HAP-1 (cell line): ENCODE results near the gene NPTN.

Experiments used
- DNase-seq, 2 experiments: peaks; one replicate each; pipeline ENCODE4 v3.0.0-alpha.2; 2016 to 2020; ENCODE audit warnings: low spot score in 2 of 2
- H3K27me3 ChIP-seq: fragments of 250-450 bp; sonication (Bioruptor Pico); 2 replicates; pipeline ENCODE4 v1.5.1; 2020; ENCODE audit warnings: low read depth, mild to moderate bottlenecking, moderate library complexity
- H3K36me3 ChIP-seq: fragments of 250-450 bp; sonication (Bioruptor Pico); replicated peaks from 2 replicates; pipeline ENCODE4 v1.5.1; 2020; ENCODE audit warnings: mild to moderate bottlenecking
- H3K4me1 ChIP-seq: fragments of 250-450 bp; sonication (Bioruptor Pico); 2 replicates; pipeline ENCODE4 v1.5.1; 2020; ENCODE audit warnings: mild to moderate bottlenecking
- H3K4me3 ChIP-seq: fragments of 250-450 bp; sonication (Bioruptor Pico); 2 replicates; pipeline ENCODE4 v1.5.1; 2020; ENCODE audit warnings: mild to moderate bottlenecking, moderate library complexity
- H3K9me3 ChIP-seq: fragments of 250-450 bp; sonication (Bioruptor Pico); 2 replicates; pipeline ENCODE4 v1.5.1; 2020; ENCODE audit warnings: mild to moderate bottlenecking, moderate library complexity
- in situ Hi-C: fragments of 300-500 bp; cut with MboI; formaldehyde crosslinking; loops from 3 replicates; pipeline ENCODE4 v1.14.3; 2020; ENCODE audit warnings: low sequenced_read_pairs, inconsistent platforms, mixed read lengths

The NPTN gene

DNA sequence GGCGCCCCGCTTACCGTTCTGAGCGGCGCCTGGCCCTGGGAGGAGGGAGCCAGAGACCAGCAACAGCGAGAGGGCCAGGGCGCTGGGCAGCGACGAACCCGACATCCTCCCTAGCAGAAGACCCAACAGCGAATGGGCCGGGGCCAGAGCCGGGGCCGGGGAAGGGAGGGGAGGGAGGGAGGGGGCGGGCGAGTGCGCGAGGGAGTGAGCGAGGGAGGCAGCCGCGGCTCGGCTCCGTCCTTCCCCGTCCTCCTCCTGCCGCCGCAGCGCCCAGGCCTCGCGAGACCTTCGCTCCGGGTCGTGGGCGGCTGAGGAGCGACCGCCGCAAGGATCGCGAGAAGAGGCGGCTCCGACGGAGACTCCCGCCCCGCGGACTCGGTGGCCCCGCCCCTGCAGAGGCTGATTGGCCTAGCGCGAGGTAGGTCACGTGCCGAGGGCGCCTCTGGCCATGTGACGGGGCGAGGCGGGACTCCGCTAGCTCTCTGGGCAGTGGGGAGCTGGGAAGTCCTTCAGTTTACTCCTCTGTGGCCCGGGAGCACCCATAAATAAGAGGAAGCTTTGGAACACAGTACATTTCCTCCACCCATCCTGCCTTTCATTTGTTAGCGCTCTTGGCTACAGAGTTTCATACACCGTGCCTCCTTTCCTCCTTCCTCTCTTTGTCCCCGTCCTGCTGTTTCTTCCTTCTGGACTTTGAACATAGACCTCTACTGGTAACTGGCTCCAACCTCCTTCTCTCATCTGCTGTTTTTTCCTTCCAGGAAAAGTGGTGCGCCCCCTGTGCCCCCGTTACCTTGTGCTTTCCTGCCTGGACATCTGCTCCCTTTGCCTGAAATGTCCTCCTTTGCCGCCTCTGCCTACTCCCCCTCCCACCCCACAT lies at the start of gene NPTN:
NPTN (minus strand) TSS at position 279 of the 880 bp plus-strand sequence; CDS start at position 105, 174 bp downstream.
- Histone ChIP-seq H3K4me1 (peaks cover 44% of the 10 kb centered on the region), H3K36me3 (no peaks in the 10 kb centered on the region), H3K9me3 (no peaks in the 10 kb centered on the region), H3K27me3 (peaks cover 8% of the 10 kb centered on the region), H3K4me3 (peak within 1 kb of the TSS; percentile 71)
- DNase-seq, result peak; percentile 100
- in situ Hi-C loops, result no loop called here

DNA sequence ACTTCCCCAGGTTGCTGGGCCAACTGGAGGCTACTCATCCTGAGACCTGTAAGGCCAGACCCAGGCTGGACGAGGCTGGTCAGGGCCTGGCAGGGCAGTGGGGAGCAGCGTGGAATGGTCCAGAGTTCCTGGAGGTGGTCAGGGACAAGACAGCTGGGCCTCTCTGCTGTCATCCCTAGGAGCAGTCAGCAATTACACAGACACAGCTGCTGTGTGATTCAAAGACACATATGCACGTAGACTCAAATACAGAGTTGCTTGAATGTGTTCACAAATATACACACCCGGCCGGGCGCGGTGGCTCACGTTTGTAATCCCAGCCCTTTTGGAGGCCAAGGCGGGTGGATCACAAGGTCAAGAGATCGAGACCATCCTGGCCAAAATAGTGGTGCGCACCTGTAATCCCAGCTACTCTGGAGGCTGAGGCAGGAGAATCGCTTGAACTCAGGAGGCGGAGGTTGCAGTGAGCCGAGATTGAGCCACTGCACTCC lies 49.5 kb upstream of the NPTN start:
- in situ Hi-C loops, result loop anchor here (25.0 kb wide), 1 partner anchor 120 kb away; no protein-coding TSS in a partner anchor
- peaks cover 20% of the 10 kb centered on the region for H3K4me1 ChIP-seq
- DNase-seq, result no peak
- peaks cover 4% of the 10 kb centered on the region; the same call in 1 of the 2 replicates for H3K36me3 ChIP-seq
- H3K4me3 ChIP-seq, result no peak overlapping the region
- H3K9me3 ChIP-seq, result no peaks in the 10 kb centered on the region
- H3K27me3 ChIP-seq, result no peaks in the 10 kb centered on the region

DNA sequence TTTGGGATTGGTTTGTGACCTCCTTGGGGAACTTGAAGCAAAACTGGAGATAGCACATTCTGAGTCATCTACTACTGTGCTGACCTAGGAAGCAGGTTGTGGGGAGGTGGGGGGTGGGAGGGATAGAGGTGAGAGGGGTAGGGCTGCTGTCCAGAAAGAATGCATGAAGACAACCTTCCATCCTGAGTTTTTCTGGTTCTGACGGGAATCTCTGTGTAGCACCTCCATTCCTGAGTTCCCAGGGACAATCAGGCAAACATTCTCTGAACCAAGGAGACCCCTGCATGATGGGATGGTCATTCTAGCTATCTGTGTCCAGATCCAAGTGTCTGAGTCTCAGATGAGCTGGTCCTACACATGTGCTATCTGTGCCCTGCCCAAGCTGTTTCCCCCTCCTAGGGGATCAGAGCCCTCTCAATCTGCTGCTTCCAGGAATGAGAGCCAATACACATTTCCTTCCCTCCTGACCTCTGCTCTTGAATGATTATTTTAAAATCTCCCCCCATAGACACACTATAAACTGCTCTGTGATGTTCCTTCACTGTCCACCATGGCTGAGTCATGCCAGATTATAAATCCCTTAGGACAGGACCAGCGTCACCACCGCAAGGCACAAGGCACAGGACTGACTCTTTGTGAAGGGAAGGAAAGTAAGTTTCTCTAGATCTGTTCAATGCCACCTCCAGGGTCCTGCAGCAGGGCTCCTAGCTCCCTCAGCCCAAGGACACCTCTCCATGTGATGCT lies 48.8 kb upstream of the NPTN start:
- H3K4me1 ChIP-seq, result peaks cover 20% of the 10 kb centered on the region
- no peak overlapping the region for H3K4me3 ChIP-seq
- peak in 1 of 2 experiments; percentile 41 for DNase-seq
- peaks cover 4% of the 10 kb centered on the region; the same call in 1 of the 2 replicates for H3K36me3 ChIP-seq
- in situ Hi-C loops, result loop anchor here (25.0 kb wide), 1 partner anchor 120 kb away; no protein-coding TSS in a partner anchor
- H3K27me3 ChIP-seq, result no peaks in the 10 kb centered on the region
- H3K9me3 ChIP-seq, result no peaks in the 10 kb centered on the region

DNA sequence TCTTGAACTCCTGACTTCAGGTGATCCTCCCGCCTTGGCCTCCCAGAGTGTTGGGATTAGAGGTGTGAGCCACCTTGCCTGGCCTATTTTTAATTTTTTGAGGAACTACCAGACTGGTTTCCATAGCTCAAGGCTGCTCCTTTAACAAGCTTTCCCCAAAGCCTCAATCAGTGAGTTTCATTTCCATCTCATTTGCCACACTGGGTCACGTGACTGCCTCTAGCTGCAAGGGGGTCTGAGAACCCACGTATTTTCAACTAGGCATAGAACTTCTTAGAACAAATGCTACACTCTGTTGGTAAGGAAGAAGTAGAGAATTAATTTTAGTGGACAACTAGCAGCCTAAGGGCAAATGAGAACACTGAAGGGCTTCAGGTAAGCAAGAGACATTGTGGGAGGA lies 47.9 kb upstream of the NPTN start:
- in situ Hi-C loops, result loop anchor here (25.0 kb wide), 1 partner anchor 119 kb away; no protein-coding TSS in a partner anchor
- peaks cover 4% of the 10 kb centered on the region; the same call in 1 of the 2 replicates for H3K36me3 ChIP-seq
- H3K9me3 ChIP-seq, result no peaks in the 10 kb centered on the region
- no peaks in the 10 kb centered on the region for H3K27me3 ChIP-seq
- H3K4me1 ChIP-seq, result peaks cover 11% of the 10 kb centered on the region
- no peak overlapping the region for H3K4me3 ChIP-seq
- no peak for DNase-seq

DNA sequence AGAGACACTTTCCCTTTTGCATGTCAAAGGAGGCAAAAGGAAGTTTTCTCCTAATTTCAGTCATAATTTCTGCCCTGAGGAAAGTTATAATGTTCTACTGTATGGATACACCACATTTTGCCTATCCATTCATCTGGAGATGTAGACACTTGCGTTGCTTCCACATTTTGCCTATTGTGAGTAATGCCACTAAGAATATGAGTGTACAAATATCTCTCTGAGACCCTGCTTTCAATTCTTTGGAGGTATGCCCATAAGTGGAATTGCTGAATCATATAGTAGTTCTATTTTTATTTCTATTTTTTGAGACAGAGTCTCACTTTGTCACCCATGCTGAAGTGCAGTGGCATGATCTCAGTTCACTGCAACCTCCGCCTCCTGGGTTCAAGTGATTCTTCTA lies 47.4 kb upstream of the NPTN start:
- Histone ChIP-seq H3K4me3 (no peak overlapping the region), H3K27me3 (0 out of 2 replicates have a peak, but pooled peaks cover 3% of the 10 kb centered on the region), H3K4me1 (peaks cover 6% of the 10 kb centered on the region), H3K36me3 (peaks cover 4% of the 10 kb centered on the region; the same call in 1 of the 2 replicates), H3K9me3 (no peaks in the 10 kb centered on the region)
- no peak for DNase-seq
- in situ Hi-C loops, result loop anchor here (25.0 kb wide), 1 partner anchor 118 kb away; no protein-coding TSS in a partner anchor

DNA sequence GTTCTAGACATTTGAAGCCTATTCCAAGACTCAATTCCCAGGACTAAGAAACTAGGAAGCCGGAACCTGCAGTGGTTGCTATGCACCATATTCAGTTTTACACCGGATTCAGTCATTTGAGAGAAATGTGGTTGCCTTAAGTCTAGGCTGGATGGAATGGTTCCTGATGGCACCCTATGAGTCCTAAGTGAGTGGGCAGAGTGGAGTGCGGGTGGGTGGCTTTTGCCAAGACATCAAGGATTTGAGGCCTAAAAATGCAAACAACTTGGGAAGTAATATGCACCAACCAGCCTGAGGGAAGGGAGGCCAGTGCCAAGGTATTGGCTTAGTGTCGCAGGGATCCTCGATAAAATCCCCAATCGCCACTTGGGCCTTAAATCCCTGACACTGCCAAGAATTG lies 46.8 kb upstream of the NPTN start:
- DNase-seq, result no peak
- Histone ChIP-seq H3K9me3 (no peaks in the 10 kb centered on the region), H3K4me3 (no peak overlapping the region), H3K4me1 (peaks cover 5% of the 10 kb centered on the region), H3K27me3 (peaks cover 4% of the 10 kb centered on the region; the same call in 1 of the 2 replicates), H3K36me3 (peaks cover 4% of the 10 kb centered on the region; the same call in 1 of the 2 replicates)
- in situ Hi-C loops, result loop anchor here (25.0 kb wide), 1 partner anchor 118 kb away; no protein-coding TSS in a partner anchor

DNA sequence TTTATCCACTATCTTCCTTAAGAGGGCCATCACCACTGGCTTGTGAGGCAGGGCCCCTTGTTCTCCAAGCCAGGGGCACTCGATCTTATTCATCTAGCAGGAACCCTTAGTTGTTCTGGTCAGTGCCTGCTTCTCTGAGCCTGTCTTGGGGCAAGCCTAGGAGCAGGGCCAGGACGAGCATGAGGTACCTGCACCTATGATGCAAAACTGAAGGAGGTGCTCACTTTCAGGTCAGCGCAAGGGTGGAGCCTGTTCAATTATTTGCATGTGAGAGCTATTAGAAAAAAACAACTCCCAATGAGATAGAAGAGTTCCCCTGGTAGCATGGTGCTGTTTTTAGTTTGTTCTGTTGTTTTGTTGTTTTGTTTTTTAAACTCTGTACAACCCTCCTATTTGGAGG lies 46.0 kb upstream of the NPTN start:
- peaks cover 5% of the 10 kb centered on the region for H3K4me1 ChIP-seq
- no peak for DNase-seq
- no peaks in the 10 kb centered on the region for H3K36me3 ChIP-seq
- H3K9me3 ChIP-seq, result no peaks in the 10 kb centered on the region
- in situ Hi-C loops, result loop anchor here (25.0 kb wide), 1 partner anchor 117 kb away; no protein-coding TSS in a partner anchor
- H3K4me3 ChIP-seq, result no peak overlapping the region
- peaks cover 12% of the 10 kb centered on the region for H3K27me3 ChIP-seq

DNA sequence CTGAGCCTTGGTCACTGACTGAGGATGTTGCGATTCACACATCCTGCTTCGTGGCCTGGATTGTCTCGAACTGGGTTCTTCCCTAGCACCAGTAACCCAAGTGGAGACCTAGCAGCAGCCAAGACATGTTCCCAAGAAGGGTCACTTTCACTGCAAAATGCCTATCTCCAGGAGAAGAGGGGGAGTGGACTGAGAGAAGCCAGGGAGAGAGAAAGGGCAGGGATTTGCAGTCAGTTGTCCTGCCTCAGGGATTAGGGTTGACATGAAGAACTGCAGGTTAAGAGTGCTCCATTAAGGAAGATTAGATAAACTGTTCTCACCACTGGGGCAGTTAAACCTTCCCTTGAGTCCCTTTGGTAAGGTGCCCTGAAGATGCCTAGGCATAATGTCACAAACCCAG lies 45.3 kb upstream of the NPTN start:
- in situ Hi-C loops, result loop anchor here (25.0 kb wide), 1 partner anchor 116 kb away; no protein-coding TSS in a partner anchor
- Histone ChIP-seq H3K36me3 (no peaks in the 10 kb centered on the region), H3K4me3 (no peak overlapping the region), H3K9me3 (0 out of 2 replicates have a peak, but pooled peaks cover 3% of the 10 kb centered on the region), H3K4me1 (peaks cover under 1% of the 10 kb centered on the region), H3K27me3 (peaks cover 19% of the 10 kb centered on the region)
- DNase-seq, result no peak

DNA sequence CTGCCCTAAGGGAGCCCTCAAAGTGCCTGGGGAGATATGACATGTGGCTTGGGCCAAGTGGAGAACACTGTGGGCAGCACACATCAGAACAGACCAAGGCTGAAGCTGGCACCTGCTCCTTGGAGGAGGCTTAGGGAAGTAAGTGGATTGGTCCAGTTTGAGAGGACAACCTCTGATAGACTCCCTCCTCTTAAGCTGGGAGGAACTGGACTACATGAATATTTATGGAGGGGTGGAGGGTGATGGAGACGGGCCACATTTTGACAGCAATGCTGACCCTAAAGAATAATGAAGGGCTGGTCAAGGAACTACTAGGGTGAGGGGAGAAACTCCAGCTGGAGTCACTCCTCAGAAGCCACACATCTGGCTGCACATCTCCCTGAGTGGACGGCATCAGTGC lies 44.5 kb upstream of the NPTN start:
- in situ Hi-C loops, result loop anchor here (25.0 kb wide), 1 partner anchor 115 kb away; no protein-coding TSS in a partner anchor
- H3K36me3 ChIP-seq, result no peaks in the 10 kb centered on the region

DNA sequence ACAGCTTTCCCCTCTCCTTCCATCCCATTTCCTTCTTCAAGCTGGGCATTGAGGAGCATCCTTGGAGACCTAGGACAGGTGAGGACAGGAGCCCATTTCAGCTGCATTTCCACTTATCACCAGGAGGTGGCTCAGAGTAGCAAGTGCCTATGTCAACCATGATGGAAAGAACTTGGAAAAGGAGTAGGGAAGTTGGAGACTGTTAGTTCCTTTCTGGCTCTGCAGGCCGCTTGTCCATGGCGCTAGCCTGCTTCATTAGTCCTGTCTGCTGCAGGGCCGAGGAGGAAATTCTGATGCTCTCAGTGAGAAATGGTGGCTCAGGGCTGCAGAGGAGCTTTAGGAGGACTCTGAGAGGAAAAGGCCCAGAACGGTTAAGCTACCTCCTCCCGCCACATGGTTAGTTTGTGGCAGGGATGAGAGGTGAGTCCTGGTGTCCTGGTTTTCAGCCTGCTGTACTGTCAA lies 44.0 kb upstream of the NPTN start:
- Histone ChIP-seq H3K27me3 (peaks cover 32% of the 10 kb centered on the region), H3K4me3 (no peak overlapping the region), H3K36me3 (no peaks in the 10 kb centered on the region), H3K4me1 (no peaks in the 10 kb centered on the region), H3K9me3 (peaks cover 8% of the 10 kb centered on the region; the same call in 1 of the 2 replicates)
- in situ Hi-C loops, result loop anchor here (25.0 kb wide), 1 partner anchor 115 kb away; no protein-coding TSS in a partner anchor
- peak; percentile 79 to 86 for DNase-seq

More for the DNA sequence above, 44.5 kb upstream of the NPTN start:
- no peak overlapping the region for H3K4me3 ChIP-seq
- 0 out of 2 replicates have a peak, but pooled peaks cover 3% of the 10 kb centered on the region for H3K9me3 ChIP-seq
- no peaks in the 10 kb centered on the region for H3K4me1 ChIP-seq
- no peak for DNase-seq
- H3K27me3 ChIP-seq, result peaks cover 26% of the 10 kb centered on the region

DNA sequence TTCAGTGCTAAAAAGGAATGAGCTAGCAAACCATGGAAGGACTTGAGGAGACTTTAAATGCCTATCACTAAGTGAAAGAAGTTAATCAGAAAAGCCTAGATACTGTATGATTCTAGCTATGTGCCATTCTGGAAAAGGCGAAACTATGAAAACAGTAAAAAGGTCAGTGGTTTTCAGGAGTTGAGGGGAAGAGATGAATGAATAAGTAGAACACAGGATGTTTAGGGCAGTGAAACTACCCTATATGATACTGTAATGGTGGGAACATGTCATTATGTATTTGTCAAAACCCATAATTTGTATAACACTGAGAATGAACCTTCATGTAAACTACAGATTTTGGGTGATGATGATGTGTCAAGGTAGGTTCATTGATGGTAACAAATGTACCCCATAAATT lies 41.4 kb upstream of the NPTN start:
- Histone ChIP-seq H3K4me1 (no peaks in the 10 kb centered on the region), H3K9me3 (peaks cover 9% of the 10 kb centered on the region; the same call in 1 of the 2 replicates), H3K27me3 (peaks cover 38% of the 10 kb centered on the region), H3K36me3 (no peaks in the 10 kb centered on the region), H3K4me3 (no peak overlapping the region)
- DNase-seq, result no peak
- in situ Hi-C loops, result no loop called here

DNA sequence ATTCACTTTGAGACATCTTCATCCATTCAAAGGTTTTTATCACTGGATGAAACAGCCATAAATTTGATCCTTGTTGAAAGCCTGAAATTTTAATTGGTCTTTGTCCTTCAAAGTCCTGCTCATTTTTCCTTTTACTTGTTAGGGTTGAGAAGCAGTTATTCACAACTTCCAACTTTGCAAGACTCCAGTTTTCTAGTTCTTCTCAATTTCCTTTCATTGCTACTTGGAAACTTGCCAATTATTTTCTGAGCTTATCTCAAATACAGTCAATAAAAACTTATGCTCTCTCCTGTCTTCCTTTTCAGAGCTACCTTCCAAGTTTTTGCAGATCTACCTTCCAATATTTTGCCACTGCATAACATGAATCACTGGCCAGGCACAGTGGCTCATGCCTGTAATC lies 27.3 kb upstream of the NPTN start:
- no peaks in the 10 kb centered on the region for H3K36me3 ChIP-seq
- in situ Hi-C loops, result no loop called here
- peaks cover 22% of the 10 kb centered on the region for H3K27me3 ChIP-seq
- no peak for DNase-seq
- no peaks in the 10 kb centered on the region for H3K4me1 ChIP-seq
- H3K9me3 ChIP-seq, result no peaks in the 10 kb centered on the region
- H3K4me3 ChIP-seq, result no peak overlapping the region

DNA sequence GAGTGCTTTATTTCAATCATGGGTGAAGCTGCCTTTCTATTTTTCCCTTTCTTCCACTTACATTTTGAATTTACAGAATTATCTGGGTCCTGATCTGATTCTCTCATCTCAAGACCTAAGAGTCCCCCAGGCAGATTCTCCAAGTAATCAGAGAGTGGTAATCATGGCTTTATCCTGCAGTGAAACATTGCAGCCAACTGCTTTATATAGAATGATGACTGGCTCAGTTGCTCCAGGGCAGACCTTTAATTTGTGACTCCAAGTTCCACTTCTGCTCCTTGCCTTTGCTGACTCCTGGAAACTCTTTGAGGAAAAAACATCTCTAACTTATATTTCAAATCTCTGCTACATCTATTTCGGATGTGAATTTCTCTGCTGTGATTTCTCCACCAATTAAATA lies 25.5 kb upstream of the NPTN start:
- no peak for DNase-seq
- no peaks in the 10 kb centered on the region for H3K36me3 ChIP-seq
- H3K4me3 ChIP-seq, result no peak overlapping the region
- in situ Hi-C loops, result no loop called here
- H3K9me3 ChIP-seq, result no peaks in the 10 kb centered on the region
- peaks cover 22% of the 10 kb centered on the region for H3K27me3 ChIP-seq
- H3K4me1 ChIP-seq, result no peaks in the 10 kb centered on the region
